H1 (cell line): ENCODE results near the gene FGGY. TPM values are rescaled to one million over a fixed set of nuclear protein-coding genes. Genes with fewer than 3 reads are reported as not detected.

Experiments used
- CTCF ChIA-PET: fragments of 300-600 bp; sonication (Branson Sonifier 250); formaldehyde crosslinking; loops from one replicate; lab custom pipeline; 2021; ENCODE audit not compliant: partially characterized antibody; lab: Charles Lee
- POLR2A ChIA-PET: fragments of 300-600 bp; sonication (Branson Sonifier 250); formaldehyde crosslinking; loops from one replicate; lab custom pipeline; 2021; ENCODE audit warnings: inconsistent platforms; ENCODE audit not compliant: partially characterized antibody; lab: Charles Lee
- DNase-seq, 2 experiments: peaks; one replicate each; pipeline versions ENCODE4 v3.0.0 to v3.0.0-alpha.2; 2010 to 2022; ENCODE audit warnings: low spot score in 2 of 2, low read depth in 1 of 2, mixed read lengths in 1 of 2
- FAIRE-seq: peaks from 2 replicates; lab custom pipeline; 2011; peaks lifted over from hg19 to GRCh38; lab: Jason Lieb, UNC
- H2AFZ ChIP-seq: 2 replicates; pipeline ENCODE4 v1.8.1; 2012; ENCODE audit warnings: low read length, inconsistent platforms
- H2AK5ac ChIP-seq: 2 replicates; pipeline ENCODE4 v1.6.1; 2013; ENCODE audit warnings: low read depth, low read length
- H2BK120ac ChIP-seq: replicated peaks from 2 replicates; pipeline ENCODE3; 2013; ENCODE audit warnings: low read depth, low read length, inconsistent platforms
- H2BK12ac ChIP-seq: 2 replicates; pipeline ENCODE4 v1.6.1; 2013; ENCODE audit warnings: low read depth, low read length
- H2BK15ac ChIP-seq: 2 replicates; pipeline ENCODE4 v1.6.1; 2013; ENCODE audit warnings: low read length
- H2BK20ac ChIP-seq: 2 replicates; pipeline ENCODE4 v1.6.1; 2013; ENCODE audit warnings: low read length
- H2BK5ac ChIP-seq: 2 replicates; pipeline ENCODE4 v1.6.1; 2013; ENCODE audit warnings: low read depth, low read length
- H3K14ac ChIP-seq: 2 replicates; pipeline ENCODE4 v1.6.1; 2013; ENCODE audit warnings: inconsistent platforms; ENCODE audit not compliant: insufficient read length
- H3K18ac ChIP-seq: 2 replicates; pipeline ENCODE4 v1.6.1; 2013; ENCODE audit warnings: low read length; ENCODE audit errors: extremely low read depth
- H3K23ac ChIP-seq: 2 replicates; pipeline ENCODE4 v1.6.1; 2013; ENCODE audit warnings: inconsistent platforms; ENCODE audit not compliant: insufficient read length
- H3K23me2 ChIP-seq: 2 replicates; pipeline ENCODE4 v1.6.1; 2013; ENCODE audit warnings: low read depth, low read length
- H3K27ac ChIP-seq: 2 replicates; pipeline ENCODE4 v1.6.1; 2011; ENCODE audit warnings: low read depth, low read length, inconsistent platforms
- H3K27me3 ChIP-seq, 4 experiments: replicated peaks in 1 of 4; 1 replicate in 1 of 4; 2 replicates in 3 of 4; pipeline versions ENCODE4 v1.6.1 to v1.8.1; 2011 to 2013; ENCODE audit warnings: low read length in 3 of 4, mild to moderate bottlenecking in 3 of 4, inconsistent platforms in 2 of 4, mixed read lengths in 2 of 4, moderate library complexity in 1 of 4; ENCODE audit not compliant: control insufficient read depth in 3 of 4, insufficient read depth in 3 of 4; ENCODE audit errors: extremely low read depth in 1 of 4
- H3K36me3 ChIP-seq, 4 experiments: 2 replicates each; pipeline versions ENCODE4 v1.6.1 to v1.8.1; 2011 to 2013; ENCODE audit warnings: mild to moderate bottlenecking in 4 of 4, low read length in 3 of 4, moderate library complexity in 2 of 4, control low read depth in 1 of 4, inconsistent platforms in 1 of 4; ENCODE audit not compliant: insufficient read depth in 4 of 4, control insufficient read depth in 2 of 4
- H3K4ac ChIP-seq: replicated peaks from 2 replicates; pipeline ENCODE3; 2013; ENCODE audit warnings: low read length, low read depth, mixed read lengths, inconsistent platforms; ENCODE audit not compliant: insufficient read length
- H3K4me1 ChIP-seq, 4 experiments: replicated peaks in 1 of 4; 1 replicate in 1 of 4; 2 replicates in 3 of 4; pipeline versions ENCODE4 v1.6.1 to v1.8.1; 2011 to 2013; ENCODE audit warnings: low read length in 3 of 4, inconsistent platforms in 2 of 4, mixed read lengths in 1 of 4; ENCODE audit not compliant: insufficient read depth in 4 of 4, control insufficient read depth in 3 of 4
- H3K4me2 ChIP-seq, 2 experiments: 2 replicates each; pipeline versions ENCODE4 v1.6.1 to v1.8.1; 2011 to 2013; ENCODE audit warnings: low read depth in 2 of 2, low read length in 2 of 2, control low read depth in 1 of 2, inconsistent platforms in 1 of 2, mild to moderate bottlenecking in 1 of 2; ENCODE audit not compliant: insufficient read depth in 1 of 2
- H3K4me3 ChIP-seq, 4 experiments: fragments of 200-600, 300-600 bp in 1 of 4; sonication (generic), shearing (Covaris generic), sonication (Bioruptor Twin) in 1 of 4; 2 replicates each; pipeline versions ENCODE4 v1.5.1 to v1.8.1; 2011 to 2016; ENCODE audit warnings: low read length in 4 of 4, low read depth in 3 of 4, control low read depth in 2 of 4, inconsistent platforms in 2 of 4, mild to moderate bottlenecking in 2 of 4, mixed read lengths in 1 of 4, moderate library complexity in 1 of 4; ENCODE audit not compliant: insufficient read depth in 2 of 4; ENCODE audit errors: extremely low read depth in 1 of 4
- H3K56ac ChIP-seq: replicated peaks from 2 replicates; pipeline ENCODE3; 2013; ENCODE audit warnings: low read depth, mild to moderate bottlenecking, mixed read lengths, low read length, inconsistent platforms; ENCODE audit not compliant: insufficient read length
- H3K79me1 ChIP-seq: 2 replicates; pipeline ENCODE4 v1.6.1; 2013; ENCODE audit warnings: low read depth, low read length, control low read depth
- H3K79me2 ChIP-seq, 2 experiments: 2 replicates each; pipeline versions ENCODE4 v1.6.1 to v1.8.1; 2012 to 2013; ENCODE audit warnings: low read length in 2 of 2, mild to moderate bottlenecking in 2 of 2, inconsistent platforms in 1 of 2; ENCODE audit not compliant: insufficient read depth in 2 of 2, control insufficient read depth in 1 of 2
- H3K9ac ChIP-seq, 4 experiments: replicated peaks in 1 of 4; 1 replicate in 1 of 4; 2 replicates in 3 of 4; pipeline versions ENCODE4 v1.6.1 to v1.8.1; 2011 to 2013; ENCODE audit warnings: low read depth in 3 of 4, low read length in 3 of 4, control low read depth in 2 of 4, mild to moderate bottlenecking in 2 of 4, moderate library complexity in 2 of 4, inconsistent platforms in 1 of 4; ENCODE audit errors: extremely low read depth in 1 of 4
- H3K9me3 ChIP-seq, 2 experiments: 2 replicates each; pipeline versions ENCODE4 v1.6.1 to v1.8.1; 2012 to 2013; ENCODE audit warnings: mild to moderate bottlenecking in 2 of 2, moderate library complexity in 2 of 2, control low read depth in 1 of 2, inconsistent platforms in 1 of 2, low read depth in 1 of 2, low read length in 1 of 2, mixed read lengths in 1 of 2; ENCODE audit not compliant: insufficient read depth in 2 of 2
- H4K20me1 ChIP-seq, 2 experiments: replicated peaks in 1 of 2; 2 replicates each; pipeline versions ENCODE3 to v1.8.1; 2011 to 2013; ENCODE audit warnings: inconsistent platforms in 2 of 2, low read length in 2 of 2, mild to moderate bottlenecking in 1 of 2; ENCODE audit not compliant: insufficient read depth in 2 of 2, control insufficient read depth in 1 of 2
- H4K5ac ChIP-seq: 2 replicates; pipeline ENCODE4 v1.6.1; 2013; ENCODE audit warnings: low read length, low read depth, mixed read lengths, inconsistent platforms; ENCODE audit not compliant: insufficient read length
- H4K8ac ChIP-seq: 2 replicates; pipeline ENCODE4 v1.8.0; 2013; ENCODE audit warnings: mild to moderate bottlenecking, moderate library complexity, low read length, inconsistent platforms; ENCODE audit not compliant: insufficient read depth; ENCODE audit errors: extremely low read depth
- H4K91ac ChIP-seq: replicated peaks from 2 replicates; pipeline ENCODE3; 2013; ENCODE audit warnings: low read length, mixed read lengths, inconsistent platforms; ENCODE audit not compliant: insufficient read length
- ASH2L ChIP-seq: fragments of 200-600, 300-600 bp; sonication (generic); IDR thresholded peaks from one replicate; pipeline ENCODE4 v1.7.1; 2017; ENCODE audit warnings: low read length
- BCL11A ChIP-seq, 2 experiments: IDR thresholded peaks; one replicate each; pipeline ENCODE4 v1.6.1; 2011; ENCODE audit warnings: low read depth in 2 of 2, low read length in 2 of 2, mild to moderate bottlenecking in 2 of 2
- KDM1A ChIP-seq: fragments of 200-600, 300-600 bp; sonication (generic); IDR thresholded peaks from 2 replicates; pipeline ENCODE4 v1.7.1; 2016; ENCODE audit warnings: mild to moderate bottlenecking, low read length, borderline replicate concordance
- SRF ChIP-seq: IDR thresholded peaks from 2 replicates; pipeline ENCODE4 v1.6.1; 2011; ENCODE audit warnings: mild to moderate bottlenecking, low read depth, low read length, moderate library complexity
- WGBS, 2 experiments: shearing (Covaris generic) in 1 of 2; methylation state at CpG; one replicate each; pipeline versions ENCODE4 v1.1.6 to v1.1.7; 2013 to 2015; ENCODE audit warnings: low lambda C conversion rate in 2 of 2, mixed read lengths in 2 of 2, inconsistent platforms in 1 of 2, low coverage in 1 of 2, missing lambda C conversion rate in 1 of 2; ENCODE audit not compliant: insufficient replicate concordance in 2 of 2, insufficient coverage in 1 of 2, insufficient read length in 1 of 2; ENCODE audit errors: extremely low coverage in 1 of 2, missing lambda C conversion rate in 1 of 2; 5-methylcytosine and 5-hydroxymethylcytosine counted together
- polyA plus RNA-seq, 7 experiments: library from polyadenylated mRNA; depleted of rRNA in 3 of 7; stranded (reverse) in 5 of 7; unstranded in 2 of 7; fragments of >200 nt in 5 of 7; fragments of 200-250 nt in 2 of 7; gene quantifications; 1 replicate in 5 of 7; 2 replicates in 1 of 7; 4 replicates in 1 of 7; pipeline versions ENCODE4 v1.2.1 to v1.2.3, GENCODE V29; 2011 to 2013; ENCODE audit warnings: missing spikeins in 2 of 7, mixed read lengths in 2 of 7
- total RNA-seq: library from RNA; stranded (reverse); fragmentation: NEBNext Ultra II Directional; extraction: Animal tissue kit (Norgen Biotek cat#: 25700); gene quantifications from 2 replicates; pipeline ENCODE4 v1.2.1, GENCODE V29; 2021

The FGGY gene
- total and polyA plus RNA-seq, 2 of the 8 experiments (the other 6 are each of a cell fraction or from before 2014, with no cell fraction given): 10.3 to 12.5 TPM

DNA sequence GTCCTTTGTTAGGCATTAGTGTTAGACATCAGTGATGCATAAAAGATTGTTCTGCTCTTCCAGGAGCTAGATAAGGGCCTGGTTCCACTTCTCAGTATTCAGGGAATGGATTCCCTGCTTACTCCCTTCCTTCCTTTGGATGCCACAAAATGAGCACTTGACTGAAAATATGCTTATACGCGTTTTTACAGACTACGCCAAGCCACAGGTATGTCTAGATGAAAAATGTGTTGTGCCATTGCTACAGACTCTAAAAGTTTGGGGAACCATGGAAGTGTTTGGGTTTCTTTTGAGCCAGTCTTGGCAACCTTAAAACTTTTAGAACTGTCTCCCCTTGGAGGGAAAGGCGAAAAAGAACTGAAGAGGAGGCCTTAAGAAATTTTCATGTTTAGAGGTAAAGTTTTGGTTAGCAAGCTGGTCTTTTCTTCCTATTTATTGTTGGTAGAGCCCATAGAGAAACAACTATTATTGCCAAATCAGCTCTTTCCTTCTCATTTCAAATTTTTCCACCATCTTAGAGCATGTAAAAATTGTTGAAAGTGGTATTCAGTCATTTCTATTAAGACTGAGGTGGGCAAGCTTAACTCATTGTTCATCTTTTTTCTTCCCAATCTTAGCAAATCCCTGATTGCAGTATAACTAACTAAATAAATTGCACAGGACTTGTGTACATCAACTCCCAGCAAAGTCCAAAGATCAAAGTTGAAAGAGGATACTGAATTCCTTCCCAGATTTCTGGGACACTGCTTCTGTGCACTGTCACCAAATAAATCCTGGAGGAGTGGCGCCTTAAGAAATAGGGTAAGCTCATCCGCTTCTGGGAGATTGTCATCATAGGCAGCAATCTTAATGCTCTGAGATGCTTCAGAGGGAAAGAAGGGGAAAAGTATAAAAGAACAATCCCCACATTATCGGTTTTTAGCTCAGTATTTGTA lies 18.9 kb downstream of the FGGY start:
- FAIRE-seq: no peak
- Histone ChIP-seq H3K4me1 (peaks cover 0 to 6% (median 3%) of the 10 kb centered on the region in 4 experiments; a peak in 3 of 7 replicates), H3K9ac (no peak overlapping the region), H4K5ac (no peak overlapping the region), H2BK5ac (no peak overlapping the region), H4K20me1 (no peaks in the 10 kb centered on the region), H3K36me3 (no peaks in the 10 kb centered on the region), H3K79me1 (no peaks in the 10 kb centered on the region), H2BK120ac (no peak overlapping the region), H3K14ac (no peak overlapping the region), H3K23ac (no peak overlapping the region), H3K18ac (no peak overlapping the region), H3K4me2 (no peak overlapping the region), H3K79me2 (peaks cover 0 to 3% of the 10 kb centered on the region in 2 experiments; a peak in 1 of 4 replicates), H2BK20ac (no peak overlapping the region), H3K23me2 (no peaks in the 10 kb centered on the region; the same call in 1 of the 2 replicates), H3K27ac (no peak overlapping the region), H3K9me3 (no peaks in the 10 kb centered on the region), H3K4me3 (no peak overlapping the region), H3K56ac (no peak overlapping the region), H3K4ac (no peak overlapping the region), H2BK15ac (no peak overlapping the region), H2BK12ac (no peak overlapping the region), H3K27me3 (peaks cover 0 to 1% (median 0%) of the 10 kb centered on the region in 4 experiments; a peak in 1 of 7 replicates), H4K8ac (no peak overlapping the region), H2AFZ (no peak overlapping the region), H4K91ac (no peak overlapping the region), H2AK5ac (no peak overlapping the region)
- 93% methylated on average over 7 of the region's 7 CpGs; no CpG with 5 or more reads in 1 of the 2 experiments for WGBS, 2 experiments
- CTCF ChIA-PET: interaction anchor here (0.6 to 0.8 kb wide), 3 partner anchors 13 to 276 kb away, joined by 3 read pairs; no protein-coding TSS in a partner anchor
- TF ChIP-seq ASH2L (no peak), BCL11A (IDR thresholded peaks at IDR 0.05; ENCODE audit: low read depth in 2 of 2, low read length in 2 of 2) (no peak), SRF (no peak), KDM1A (no peak)
- DNase-seq: no peak
- POLR2A ChIA-PET: interaction anchor here (0.6 kb wide), 1 partner anchor 204 kb away, joined by 3 read pairs; no protein-coding TSS in a partner anchor
